HCT116 (cell line): ENCODE results near the gene CRACDL. TPM values are rescaled to one million over a fixed set of nuclear protein-coding genes. Genes with fewer than 3 reads are reported as not detected.

ENCODE experiments used
- ATAC-seq: fragments of 200-7000 bp; cut with Tn5 transposase; 2 replicates; pipeline ENCODE4 v1.9.1; 2020; ENCODE audit warnings: mild to moderate bottlenecking, moderate library complexity
- BruUV-seq: library from RNA; stranded (reverse); fragments of 400-500 nt; replicated peaks from 2 replicates; lab custom pipeline; 2021; lab: Mats Ljungman, UMichigan
- CTCF ChIA-PET: fragments of 300-600 bp; sonication (Branson Sonifier 250); formaldehyde crosslinking; loops from one replicate; lab custom pipeline; 2021; ENCODE audit warnings: antibody characterized with exemption; lab: Charles Lee
- POLR2A ChIA-PET: fragments of 300-600, 350-600 bp; sonication (Branson Sonifier 250); formaldehyde crosslinking; loops from one replicate; lab custom pipeline; 2021; ENCODE audit warnings: antibody characterized with exemption; lab: Charles Lee
- RAD21 ChIA-PET, 2 experiments: fragments of 300-600 bp; sonication (Branson Sonifier 250); formaldehyde crosslinking; loops; one replicate each; lab custom pipeline; 2023; ENCODE audit warnings: low total read pairs in 2 of 2; ENCODE audit not compliant: uncharacterized antibody in 2 of 2, unreplicated experiment in 2 of 2, low non-redundant PET in 1 of 2; lab: Charles Lee
- DNase-seq: peaks from one replicate; pipeline ENCODE4 v3.0.0-alpha.2; 2010; ENCODE audit warnings: low read depth, low spot score
- H2AFZ ChIP-seq: fragments of 200-600 bp; shearing (Covaris generic), sonication (generic); 2 replicates; pipeline ENCODE4 v1.6.1; 2017; ENCODE audit warnings: low read depth, mixed run types, mixed read lengths, antibody characterized with exemption, low read length; ENCODE audit not compliant: poor library complexity, severe bottlenecking
- H3K27ac ChIP-seq: 2 replicates; pipeline ENCODE4 v1.5.1; 2012; ENCODE audit warnings: low read depth, low read length
- H3K27me3 ChIP-seq: fragments of 200-600 bp; sonication (generic); 2 replicates; pipeline ENCODE4 v1.6.1; 2016; ENCODE audit warnings: mixed run types, low read length, mixed read lengths; ENCODE audit not compliant: insufficient read depth
- H3K36me3 ChIP-seq, 2 experiments: fragments of 200-500 bp in 1 of 2; fragments of 200-600 bp in 1 of 2; sonication (Bioruptor generic) in 1 of 2; sonication (generic) in 1 of 2; 2 replicates each; pipeline versions ENCODE4 v1.5.1 to v1.6.1; 2014 to 2016; ENCODE audit warnings: low read length in 2 of 2, inconsistent platforms in 1 of 2, mixed read lengths in 1 of 2, mixed run types in 1 of 2; ENCODE audit not compliant: insufficient read depth in 2 of 2, control insufficient read depth in 1 of 2
- H3K4me1 ChIP-seq, 2 experiments: fragments of 200-600 bp in 1 of 2; sonication (generic) in 1 of 2; 2 replicates each; pipeline versions ENCODE4 v1.5.1 to v1.6.1; 2012 to 2017; ENCODE audit warnings: low read length in 2 of 2, inconsistent platforms in 1 of 2, mild to moderate bottlenecking in 1 of 2, mixed read lengths in 1 of 2, mixed run types in 1 of 2, moderate library complexity in 1 of 2; ENCODE audit not compliant: insufficient read depth in 2 of 2, control insufficient read depth in 1 of 2
- H3K4me2 ChIP-seq: fragments of 200-600 bp; sonication (generic); 2 replicates; pipeline ENCODE4 v1.6.1; 2017; ENCODE audit warnings: mixed run types, low read length, mixed read lengths
- H3K4me3 ChIP-seq, 2 experiments: fragments of 200-600 bp in 1 of 2; sonication (generic) in 1 of 2; replicated peaks in 1 of 2; 2 replicates each; pipeline ENCODE4 v1.5.1; 2011 to 2016; ENCODE audit warnings: low read length in 2 of 2, control low read depth in 1 of 2, low read depth in 1 of 2, mild to moderate bottlenecking in 1 of 2, mixed read lengths in 1 of 2, mixed run types in 1 of 2
- H3K79me2 ChIP-seq: fragments of 200-600 bp; sonication (generic); 2 replicates; pipeline ENCODE4 v1.6.1; 2017; ENCODE audit warnings: mild to moderate bottlenecking, mixed run types, low read length, moderate library complexity, mixed read lengths; ENCODE audit not compliant: insufficient read depth
- H3K9ac ChIP-seq: fragments of 200-600 bp; sonication (generic); 2 replicates; pipeline ENCODE4 v1.6.1; 2016; ENCODE audit warnings: low read length, mixed read lengths
- H3K9me2 ChIP-seq: fragments of 200-600 bp; sonication (generic), shearing (Covaris generic); 2 replicates; pipeline ENCODE4 v1.6.1; 2017; ENCODE audit warnings: mixed run types, mild to moderate bottlenecking, moderate library complexity; ENCODE audit not compliant: insufficient read depth
- H3K9me3 ChIP-seq, 2 experiments: fragments of 200-500 bp in 1 of 2; fragments of 200-600 bp in 1 of 2; sonication (Bioruptor generic) in 1 of 2; sonication (generic) in 1 of 2; 2 replicates each; pipeline ENCODE4 v1.6.1; 2014 to 2017; ENCODE audit warnings: low read length in 2 of 2, mixed read lengths in 2 of 2, inconsistent platforms in 1 of 2, low read depth in 1 of 2, mild to moderate bottlenecking in 1 of 2, mixed run types in 1 of 2, moderate library complexity in 1 of 2; ENCODE audit not compliant: control insufficient read depth in 1 of 2, insufficient read depth in 1 of 2
- H4K20me1 ChIP-seq: fragments of 200-600 bp; sonication (generic), shearing (Covaris generic); 2 replicates; pipeline ENCODE4 v1.6.1; 2017; ENCODE audit warnings: mixed run types, mild to moderate bottlenecking, moderate library complexity; ENCODE audit not compliant: insufficient read depth
- FOSL1 ChIP-seq: IDR thresholded peaks from 2 replicates; pipeline ENCODE4 v1.6.1; 2012; ENCODE audit warnings: low read depth
- JUND ChIP-seq: IDR thresholded peaks from 2 replicates; pipeline ENCODE4 v1.6.1; 2012
- RAD21 ChIP-seq: IDR thresholded peaks from 2 replicates; pipeline ENCODE4 v1.6.1; 2012; ENCODE audit warnings: low read depth, mild to moderate bottlenecking
- SRF ChIP-seq: IDR thresholded peaks from 2 replicates; pipeline ENCODE4 v1.6.1; 2012; ENCODE audit warnings: low read depth
- ZFX ChIP-seq: fragments of 450-650 bp; IDR thresholded peaks from 2 replicates; pipeline ENCODE4 v1.6.1; 2017
- intact Hi-C: fragments of 100-400 bp; cut with micrococcal nuclease; formaldehyde crosslinking; loops from 2 replicates; pipeline ENCODE4 v1.10.0; 2022
- total RNA-seq: library from RNA; stranded (reverse); gene quantifications from one replicate; pipeline ENCODE4 v1.2.1, GENCODE V29; 2021; ENCODE audit not compliant: unreplicated experiment
- TF ChIP-seq, protein P1 (sequence below): IDR thresholded peaks from 2 replicates; pipeline ENCODE4 v1.6.1; 2012
- TF ChIP-seq, protein P2 (sequence below): IDR thresholded peaks from 2 replicates; pipeline ENCODE4 v1.6.1; 2012
- TF ChIP-seq, protein P3 (sequence below): IDR thresholded peaks from 2 replicates; pipeline ENCODE4 v1.6.1; 2011; ENCODE audit warnings: mild to moderate bottlenecking, low read length, moderate library complexity; ENCODE audit not compliant: insufficient replicate concordance; ENCODE audit errors: extremely low read depth
- TF ChIP-seq, protein P4 (sequence below), 3 experiments: fragments of 200-600 bp in 1 of 3; sonication (generic) in 1 of 3; IDR thresholded peaks in 2 of 3; conservative IDR thresholded peaks in 1 of 3; 2 replicates each; pipeline ENCODE4 v1.5.1; 2012 to 2017; ENCODE audit warnings: low read depth in 2 of 3, low read length in 2 of 3, antibody characterized with exemption in 1 of 3, borderline replicate concordance in 1 of 3, control low read depth in 1 of 3, mild to moderate bottlenecking in 1 of 3, mixed read lengths in 1 of 3, mixed run types in 1 of 3, moderate library complexity in 1 of 3; ENCODE audit not compliant: insufficient read depth in 1 of 3

The CRACDL gene
- total RNA-seq, 1 experiment from 2014 or later = 1.1 TPM

DNA sequence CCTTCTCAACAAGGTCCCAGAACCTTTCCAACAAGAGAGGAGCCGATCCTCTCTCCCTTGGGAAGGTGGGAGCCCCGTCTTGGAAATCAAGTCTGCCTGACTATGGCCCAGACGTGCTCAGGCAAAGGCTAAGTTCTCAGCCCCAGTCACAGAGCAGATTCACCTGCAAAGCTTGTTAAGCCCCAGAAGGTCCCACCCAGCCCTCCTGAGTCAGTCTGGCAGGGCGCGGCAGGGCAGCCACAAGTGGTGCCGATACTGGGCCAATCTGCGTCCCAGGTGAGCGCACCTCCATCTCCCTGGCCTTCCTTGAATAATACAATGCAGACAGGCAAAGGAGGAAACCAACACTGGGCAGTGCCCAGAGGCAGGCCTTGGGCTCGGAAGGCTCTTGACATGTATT lies 15.0 kb downstream of the CRACDL start:
- CTCF ChIA-PET = no interaction called here

DNA sequence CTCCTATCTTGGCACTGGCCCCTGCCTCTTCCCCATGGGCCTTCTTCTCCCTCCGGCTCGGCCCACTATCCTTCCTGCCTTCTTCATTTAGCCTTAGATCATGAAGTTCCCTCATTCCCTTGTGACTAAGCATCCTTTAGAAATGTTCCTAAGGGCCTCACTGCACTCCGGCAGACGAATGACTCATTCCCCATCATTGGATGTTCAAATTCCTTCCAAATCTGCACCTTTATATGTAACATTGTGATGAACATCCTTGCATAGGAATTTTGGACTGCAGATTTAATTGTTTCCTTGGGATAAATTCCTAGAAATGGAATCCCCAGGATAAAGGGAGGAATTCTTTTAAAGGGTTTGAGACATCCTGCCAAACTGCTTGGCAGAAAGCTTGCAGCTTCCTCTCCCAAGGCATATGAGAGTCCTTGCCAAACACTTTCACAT lies 19.0 kb downstream of the CRACDL start:
- Histone ChIP-seq H3K27me3 (no peaks in the 10 kb centered on the region), H4K20me1 (no peaks in the 10 kb centered on the region), H3K36me3 (no peaks in the 10 kb centered on the region), H3K4me1 (peaks cover 17 to 28% of the 10 kb centered on the region in 2 experiments), H3K9me2 (no peaks in the 10 kb centered on the region), H3K4me3 (no peak overlapping the region), H3K9me3 (no peaks in the 10 kb centered on the region), H3K27ac (no peak overlapping the region), H3K79me2 (no peaks in the 10 kb centered on the region), H3K9ac (no peak overlapping the region), H2AFZ (no peak overlapping the region), H3K4me2 (peak overlapping the region; percentile 48)
- CTCF ChIA-PET = no interaction called here
- BruUV-seq = no TSS peak
- intact Hi-C loops = no loop called here
- TF ChIP-seq JUND (peak; percentile 49), ZFX (no peak), FOSL1 (peak; percentile 54), RAD21 (no peak)
- TF ChIP-seq, protein P1, sequence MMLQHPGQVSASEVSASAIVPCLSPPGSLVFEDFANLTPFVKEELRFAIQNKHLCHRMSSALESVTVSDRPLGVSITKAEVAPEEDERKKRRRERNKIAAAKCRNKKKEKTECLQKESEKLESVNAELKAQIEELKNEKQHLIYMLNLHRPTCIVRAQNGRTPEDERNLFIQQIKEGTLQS = no peak
- TF ChIP-seq, protein P2, sequence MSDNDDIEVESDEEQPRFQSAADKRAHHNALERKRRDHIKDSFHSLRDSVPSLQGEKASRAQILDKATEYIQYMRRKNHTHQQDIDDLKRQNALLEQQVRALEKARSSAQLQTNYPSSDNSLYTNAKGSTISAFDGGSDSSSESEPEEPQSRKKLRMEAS = no peak
- TF ChIP-seq, protein P3, sequence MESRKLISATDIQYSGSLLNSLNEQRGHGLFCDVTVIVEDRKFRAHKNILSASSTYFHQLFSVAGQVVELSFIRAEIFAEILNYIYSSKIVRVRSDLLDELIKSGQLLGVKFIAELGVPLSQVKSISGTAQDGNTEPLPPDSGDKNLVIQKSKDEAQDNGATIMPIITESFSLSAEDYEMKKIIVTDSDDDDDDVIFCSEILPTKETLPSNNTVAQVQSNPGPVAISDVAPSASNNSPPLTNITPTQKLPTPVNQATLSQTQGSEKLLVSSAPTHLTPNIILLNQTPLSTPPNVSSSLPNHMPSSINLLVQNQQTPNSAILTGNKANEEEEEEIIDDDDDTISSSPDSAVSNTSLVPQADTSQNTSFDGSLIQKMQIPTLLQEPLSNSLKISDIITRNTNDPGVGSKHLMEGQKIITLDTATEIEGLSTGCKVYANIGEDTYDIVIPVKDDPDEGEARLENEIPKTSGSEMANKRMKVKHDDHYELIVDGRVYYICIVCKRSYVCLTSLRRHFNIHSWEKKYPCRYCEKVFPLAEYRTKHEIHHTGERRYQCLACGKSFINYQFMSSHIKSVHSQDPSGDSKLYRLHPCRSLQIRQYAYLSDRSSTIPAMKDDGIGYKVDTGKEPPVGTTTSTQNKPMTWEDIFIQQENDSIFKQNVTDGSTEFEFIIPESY = no peak
- POLR2A ChIA-PET = no interaction called here
- RAD21 ChIA-PET = interaction anchor here in 1 of 2 experiments (0.6 kb wide), 1 partner anchor 131 kb away, joined by 3 read pairs; no protein-coding TSS in a partner anchor
- DNase-seq (peak; percentile 8), ATAC-seq (peak; percentile 58)

More for the DNA sequence above, 15.0 kb downstream of the CRACDL start:
- Histone ChIP-seq H3K9ac (no peak overlapping the region), H3K9me2 (no peaks in the 10 kb centered on the region), H3K36me3 (no peaks in the 10 kb centered on the region), H4K20me1 (no peaks in the 10 kb centered on the region), H3K4me2 (no peak overlapping the region), H3K9me3 (no peaks in the 10 kb centered on the region), H3K27me3 (no peaks in the 10 kb centered on the region), H2AFZ (no peak overlapping the region), H3K27ac (no peak overlapping the region), H3K4me1 (peaks cover 5 to 10% of the 10 kb centered on the region in 2 experiments), H3K4me3 (no peak overlapping the region), H3K79me2 (no peaks in the 10 kb centered on the region)
- no TSS peak for BruUV-seq
- intact Hi-C loops = no loop called here
- DNase-seq (no peak), ATAC-seq (no peak)
- ChIA-PET POLR2A (no interaction called here), RAD21 (no interaction called here)
- TF ChIP-seq SRF = no peak
- TF ChIP-seq, protein P4, sequence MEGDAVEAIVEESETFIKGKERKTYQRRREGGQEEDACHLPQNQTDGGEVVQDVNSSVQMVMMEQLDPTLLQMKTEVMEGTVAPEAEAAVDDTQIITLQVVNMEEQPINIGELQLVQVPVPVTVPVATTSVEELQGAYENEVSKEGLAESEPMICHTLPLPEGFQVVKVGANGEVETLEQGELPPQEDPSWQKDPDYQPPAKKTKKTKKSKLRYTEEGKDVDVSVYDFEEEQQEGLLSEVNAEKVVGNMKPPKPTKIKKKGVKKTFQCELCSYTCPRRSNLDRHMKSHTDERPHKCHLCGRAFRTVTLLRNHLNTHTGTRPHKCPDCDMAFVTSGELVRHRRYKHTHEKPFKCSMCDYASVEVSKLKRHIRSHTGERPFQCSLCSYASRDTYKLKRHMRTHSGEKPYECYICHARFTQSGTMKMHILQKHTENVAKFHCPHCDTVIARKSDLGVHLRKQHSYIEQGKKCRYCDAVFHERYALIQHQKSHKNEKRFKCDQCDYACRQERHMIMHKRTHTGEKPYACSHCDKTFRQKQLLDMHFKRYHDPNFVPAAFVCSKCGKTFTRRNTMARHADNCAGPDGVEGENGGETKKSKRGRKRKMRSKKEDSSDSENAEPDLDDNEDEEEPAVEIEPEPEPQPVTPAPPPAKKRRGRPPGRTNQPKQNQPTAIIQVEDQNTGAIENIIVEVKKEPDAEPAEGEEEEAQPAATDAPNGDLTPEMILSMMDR (IDR thresholded peaks at IDR 0.05 in 2 of 3, conservative IDR thresholded peaks at IDR 0.05 in 1 of 3; ENCODE audit: borderline replicate concordance in 1 of 3, insufficient read depth in 1 of 3, low read depth in 2 of 3, low read length in 2 of 3) = no peak
